ENCODE results near the gene DBH.

DBH gene

DNA sequence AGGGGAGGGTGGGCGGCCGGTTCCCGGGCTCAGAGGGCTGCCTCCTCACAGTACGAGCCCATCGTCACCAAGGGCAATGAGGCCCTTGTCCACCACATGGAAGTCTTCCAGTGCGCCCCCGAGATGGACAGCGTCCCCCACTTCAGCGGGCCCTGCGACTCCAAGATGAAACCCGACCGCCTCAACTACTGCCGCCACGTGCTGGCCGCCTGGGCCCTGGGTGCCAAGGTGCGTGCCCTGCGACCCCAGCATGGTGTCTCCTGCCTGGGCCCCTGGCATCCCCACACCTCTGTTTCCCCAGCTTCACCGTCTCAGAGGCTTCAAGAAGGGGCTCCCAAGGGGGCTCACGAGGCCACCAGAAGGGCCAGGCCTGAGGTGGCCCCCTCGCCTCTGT is 7.2 kb downstream of the DBH start:
- no peak for DNase-seq (ENCODE audit: low read depth in 2 of 2)

DNA sequence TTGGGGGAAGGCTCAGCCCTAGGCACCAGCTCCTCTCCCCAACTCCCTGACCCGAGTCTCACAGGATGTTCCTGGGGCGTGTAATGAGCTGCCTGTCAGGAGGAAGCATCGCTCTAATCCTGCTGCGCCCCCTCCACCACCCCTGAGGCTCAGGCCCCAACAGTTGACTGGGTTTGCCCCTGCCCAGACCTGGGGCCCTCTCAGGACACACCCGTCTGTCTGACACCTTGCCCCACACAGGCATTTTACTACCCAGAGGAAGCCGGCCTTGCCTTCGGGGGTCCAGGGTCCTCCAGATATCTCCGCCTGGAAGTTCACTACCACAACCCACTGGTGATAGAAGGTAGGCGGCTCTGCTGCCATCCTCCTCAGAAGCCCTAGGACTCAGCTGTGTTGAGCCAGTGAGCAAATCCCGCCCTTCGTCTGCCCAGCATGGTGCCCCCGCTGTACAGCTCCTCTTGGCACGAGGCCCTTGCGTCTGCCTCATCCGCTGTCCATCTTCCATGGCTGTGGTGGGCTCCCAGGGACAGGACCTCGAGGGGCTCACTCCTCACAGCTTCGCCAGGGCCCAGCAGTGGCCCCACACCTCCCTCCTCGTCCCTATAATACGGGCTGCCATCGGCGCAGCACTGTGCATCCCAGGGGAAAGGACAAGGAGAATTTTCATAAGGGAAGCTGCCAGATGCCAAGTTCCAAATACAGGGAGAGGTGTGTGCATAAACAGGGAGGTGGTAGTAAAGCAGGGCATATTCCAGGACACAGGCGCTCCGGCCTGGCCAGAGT is 8.0 kb downstream of the DBH start:
- no peak for DNase-seq (ENCODE audit: low read depth in 2 of 2)

DNA sequence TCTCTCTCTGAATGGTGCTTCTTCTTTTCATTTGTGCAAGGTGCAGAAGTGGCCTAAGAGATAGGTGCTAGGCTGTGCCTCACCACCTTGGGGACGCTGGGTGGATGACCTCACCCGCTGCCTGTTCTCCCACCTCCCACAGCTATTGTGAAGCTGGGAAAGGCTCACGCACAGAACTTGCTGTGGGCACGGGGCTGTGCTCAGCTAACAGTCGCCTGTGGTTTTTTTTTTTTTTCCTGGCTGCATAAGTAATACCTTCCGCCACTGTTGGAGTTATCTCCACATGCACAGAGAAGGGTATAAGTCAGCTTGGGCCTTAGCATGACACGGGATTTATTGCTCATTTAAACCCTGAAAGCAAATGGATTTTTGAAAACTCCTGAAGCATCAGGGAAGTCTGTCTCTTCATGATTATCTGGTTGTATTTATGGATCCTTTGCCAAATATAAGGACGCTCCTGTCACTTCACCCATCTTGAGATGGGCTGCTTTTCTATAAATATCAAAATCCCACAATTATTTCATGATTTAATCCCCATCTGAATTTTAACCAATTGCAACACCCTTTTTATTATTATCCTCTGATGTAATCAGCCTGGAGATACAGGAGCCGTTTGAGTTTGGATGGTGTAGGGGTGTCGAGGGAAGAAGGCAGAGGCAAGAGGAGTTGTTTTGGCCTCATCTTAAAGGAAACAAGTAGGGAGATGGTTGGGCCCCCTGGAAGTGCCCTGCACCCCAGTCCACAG is 9.0 kb downstream of the DBH start:
- DNase-seq (ENCODE audit: low read depth in 2 of 2): no peak

- DNase-seq (ENCODE audit: low read depth in 2 of 2): no peak
Measured at GRCh38 chr9:133647148-133647547, 11.0 kb downstream of the DBH start.

DNA sequence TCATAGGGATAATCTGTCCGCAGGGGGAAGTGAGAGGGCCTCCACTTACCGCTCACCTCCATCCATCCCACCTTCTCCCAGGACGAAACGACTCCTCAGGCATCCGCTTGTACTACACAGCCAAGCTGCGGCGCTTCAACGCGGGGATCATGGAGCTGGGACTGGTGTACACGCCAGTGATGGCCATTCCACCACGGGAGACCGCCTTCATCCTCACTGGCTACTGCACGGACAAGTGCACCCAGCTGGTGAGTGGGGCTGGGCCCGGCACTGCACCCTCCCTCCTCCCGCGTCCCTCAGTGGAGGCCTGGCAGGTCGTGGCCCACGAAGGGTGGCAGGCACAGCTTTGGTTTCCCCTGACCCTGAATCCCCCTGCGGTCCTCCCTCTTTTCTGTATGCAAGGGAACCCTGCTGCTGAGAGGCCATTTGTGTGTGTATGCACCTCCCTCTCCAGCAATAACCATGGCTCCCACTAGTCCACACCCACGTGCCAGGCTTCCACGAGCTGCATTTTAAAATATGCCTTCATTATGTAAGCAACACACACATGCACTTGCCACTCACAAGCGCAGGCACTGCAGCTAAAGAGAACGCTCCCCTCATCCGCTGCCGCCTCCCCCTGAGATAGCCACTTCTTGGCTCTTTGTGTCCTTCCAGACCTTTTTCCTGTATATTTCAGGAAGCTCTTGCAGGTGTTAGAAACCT is 11.8 kb downstream of the DBH start:
- no peak for DNase-seq (ENCODE audit: low read depth in 2 of 2)

- no peak for DNase-seq (ENCODE audit: low read depth in 2 of 2)
Measured at GRCh38 chr9:133649194-133649593, 13.0 kb downstream of the DBH start.

DNA sequence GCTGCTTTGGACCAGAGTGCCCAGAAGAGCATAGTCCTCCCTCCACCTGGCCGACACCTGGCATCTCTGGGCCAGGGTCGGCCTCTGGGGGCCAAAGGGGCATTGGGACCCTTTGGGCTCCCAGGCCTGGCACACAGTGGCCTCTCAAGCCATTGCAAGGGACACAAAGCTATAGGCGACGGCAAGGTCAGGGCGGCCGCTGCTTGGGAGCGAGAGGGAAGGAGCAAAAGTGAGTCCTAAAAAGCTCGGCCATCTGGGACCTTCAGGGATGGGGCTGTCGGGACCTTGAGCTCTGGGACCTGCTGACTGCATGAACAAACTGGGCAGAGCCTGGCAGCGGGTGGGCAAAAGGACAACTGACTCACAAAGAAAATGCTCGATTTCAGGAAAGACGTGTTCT is 13.9 kb downstream of the DBH start:
- DNase-seq (ENCODE audit: low read depth in 2 of 2): no peak

DNA sequence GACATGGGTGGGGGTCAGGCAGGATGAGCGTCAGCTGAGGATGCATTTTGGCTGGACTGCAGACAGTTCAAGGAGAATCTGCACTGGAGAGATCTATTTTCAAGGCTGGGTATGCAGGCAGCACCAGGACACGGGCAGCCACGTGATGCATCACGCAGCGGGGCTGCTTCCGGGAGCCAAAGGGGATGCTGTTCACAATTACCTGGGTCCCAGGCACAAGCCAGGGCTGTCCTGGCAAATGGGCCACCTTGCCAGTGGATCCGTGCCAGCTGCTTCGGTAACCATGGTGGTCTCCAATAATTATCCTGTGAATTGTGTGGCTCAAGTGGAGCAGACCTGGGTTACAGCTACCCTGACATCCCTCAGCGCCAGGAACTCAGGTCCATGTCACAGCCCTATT is 17.5 kb downstream of the DBH start:
- no peak for DNase-seq (ENCODE audit: low read depth in 2 of 2)

DNA sequence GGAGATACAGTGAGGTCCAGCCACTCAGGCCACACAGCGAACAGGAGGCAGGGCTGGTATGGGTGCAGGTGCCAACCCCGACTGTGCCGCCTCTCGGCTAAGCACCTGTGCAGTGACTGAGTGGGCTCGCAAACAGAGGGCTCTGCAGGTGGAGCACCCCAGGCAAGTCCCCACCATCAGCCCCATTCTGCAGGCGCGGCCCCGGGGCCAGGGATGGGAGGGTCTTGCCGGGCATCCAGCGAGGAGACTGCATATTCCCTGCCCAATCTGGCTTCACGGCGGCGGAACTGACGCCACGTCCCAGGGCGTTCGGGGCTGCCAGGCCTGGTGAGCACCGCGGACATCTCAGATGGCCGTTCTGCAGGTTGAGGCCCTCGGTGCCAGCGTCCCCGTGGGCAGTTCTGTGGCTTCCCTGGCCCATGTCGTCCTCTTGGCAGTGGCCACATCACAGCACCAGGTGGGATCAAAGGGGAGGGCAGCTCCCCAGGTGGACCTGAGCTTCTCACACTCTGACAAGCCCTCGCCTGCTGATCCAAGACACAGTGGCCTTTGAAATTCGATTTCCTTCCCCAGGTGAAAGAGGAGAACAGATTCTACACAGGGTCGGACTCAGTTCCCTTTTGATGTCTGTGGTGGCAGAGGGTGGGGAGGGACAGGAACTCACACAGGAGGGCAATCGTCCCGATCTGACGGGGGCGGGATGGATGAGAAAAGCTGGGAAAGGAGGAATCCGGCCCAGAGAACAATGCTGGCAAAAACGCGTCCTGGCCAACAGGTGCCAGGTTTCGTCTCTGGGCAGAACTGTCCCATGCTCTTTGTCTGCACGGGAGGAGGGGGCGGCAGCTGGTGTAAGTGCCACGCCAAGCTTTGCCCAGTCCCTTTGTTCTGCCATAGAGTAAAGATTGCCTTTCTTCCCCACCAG is 18.8 kb downstream of the DBH start:
- DNase-seq (ENCODE audit: low read depth in 2 of 2): no peak

- no peak for DNase-seq (ENCODE audit: low read depth in 2 of 2)
Measured at GRCh38 chr9:133655701-133656100, 19.5 kb downstream of the DBH start.

- DNase-seq (ENCODE audit: low read depth in 2 of 2): peak in 1 of 2 donors; percentile 1
Measured at GRCh38 chr9:133656211-133657119, 20.3 kb downstream of the DBH start.

DNA sequence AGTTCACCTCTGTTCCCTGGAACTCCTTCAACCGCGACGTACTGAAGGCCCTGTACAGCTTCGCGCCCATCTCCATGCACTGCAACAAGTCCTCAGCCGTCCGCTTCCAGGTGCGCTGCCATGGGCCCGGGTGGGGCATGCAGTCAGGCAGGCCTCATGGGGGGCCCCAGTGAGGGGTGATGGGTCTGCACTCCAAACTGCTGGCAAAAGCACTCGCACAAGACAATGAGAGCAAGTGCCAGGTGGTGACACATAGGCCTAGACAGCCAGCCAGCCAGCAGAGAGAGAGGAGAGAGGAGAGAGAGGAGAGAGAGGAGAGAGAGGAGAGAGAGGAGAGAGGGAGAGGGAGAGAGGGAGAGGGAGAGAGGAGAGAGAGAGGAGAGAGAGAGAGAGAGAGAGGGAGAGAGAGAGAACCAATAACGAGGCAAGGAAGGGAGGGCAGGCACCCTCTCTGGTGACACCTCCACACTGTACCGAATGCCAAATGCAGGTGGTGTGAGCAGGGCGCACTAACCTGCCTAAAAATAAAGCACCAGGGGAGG is 21.0 kb downstream of the DBH start:
- DNase-seq (ENCODE audit: low read depth in 2 of 2): no peak

- no peak for DNase-seq (ENCODE audit: low read depth in 2 of 2)
Measured at GRCh38 chr9:133658442-133659431, 22.6 kb downstream of the DBH start.

- no peak for DNase-seq (ENCODE audit: low read depth in 2 of 2)
Measured at GRCh38 chr9:133659516-133659915, 23.4 kb downstream of the DBH start.

GRCh38 chr9:133661846-133662540 is 25.8 kb downstream of the DBH start:
- DNase-seq (ENCODE audit: low read depth in 2 of 2): no peak

DNA sequence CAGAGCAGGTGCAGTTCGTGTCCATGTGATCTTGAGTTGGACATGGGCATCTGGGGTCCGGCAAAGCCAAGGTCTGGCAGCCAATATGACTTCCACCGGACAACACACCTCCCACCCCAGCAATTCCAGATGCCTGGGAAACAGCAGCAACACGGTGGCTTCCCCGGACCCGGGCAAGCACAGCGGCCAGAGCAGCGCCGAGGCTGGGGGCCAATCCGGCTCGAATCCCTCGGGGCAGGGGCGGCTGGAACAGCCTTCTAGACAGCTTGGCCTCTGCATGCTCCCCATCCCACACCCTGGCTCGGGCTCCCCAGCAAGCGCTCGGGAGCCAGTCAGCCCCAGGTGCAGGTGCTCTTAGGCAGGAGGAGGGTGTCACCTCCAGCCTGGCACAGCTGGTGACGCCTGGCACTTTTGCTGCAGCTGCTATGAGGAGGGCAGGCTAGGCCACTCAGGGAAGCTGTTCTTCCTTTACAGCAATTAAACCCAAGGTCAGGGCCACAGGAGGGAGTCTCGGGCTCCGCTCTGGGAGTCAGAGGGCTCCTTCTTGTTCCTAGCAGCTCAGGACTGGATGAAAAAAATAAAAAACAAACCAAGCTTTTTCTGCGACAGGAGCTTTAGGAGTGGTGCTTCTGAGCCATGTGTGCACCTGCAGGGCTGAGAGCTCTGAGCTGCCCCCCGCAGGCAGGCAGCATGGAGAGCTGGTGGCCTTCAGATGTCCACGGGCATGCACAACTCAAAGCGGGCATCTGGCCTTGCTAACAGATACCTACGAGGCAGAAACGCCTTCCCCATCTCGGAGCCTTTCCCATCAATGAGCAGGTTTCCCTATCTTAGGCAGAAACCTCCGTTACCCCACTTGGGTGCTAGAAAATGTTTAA is 28.2 kb downstream of the DBH start:
- DNase-seq (ENCODE audit: low read depth in 2 of 2): no peak

DNA sequence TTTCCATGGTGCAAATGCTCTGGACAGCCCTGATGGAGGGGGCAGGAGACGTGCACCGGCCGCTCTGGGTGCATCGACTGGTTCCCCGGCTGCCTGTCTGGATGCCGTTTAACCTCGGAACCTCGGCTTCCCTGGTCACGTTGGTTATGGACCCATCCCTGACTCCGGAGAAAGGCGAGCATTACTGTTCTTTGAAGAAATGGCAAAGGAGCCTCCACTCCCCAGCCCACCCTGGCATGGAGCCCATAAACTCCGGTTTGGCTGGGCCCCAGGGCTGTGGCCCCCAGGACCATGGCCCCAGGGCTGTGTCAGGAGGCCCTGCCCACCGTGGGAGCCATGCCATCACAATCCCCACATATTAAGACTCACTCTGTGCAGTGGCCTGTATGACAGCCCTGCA is 28.9 kb downstream of the DBH start:
- DNase-seq (ENCODE audit: low read depth in 2 of 2): no peak

Measured in stimulated activated CD8-positive, alpha-beta memory T cell treated with anti-CD3 and anti-CD28 coated beads, Interleukin-2, amount 100 ng/mL, for 1 hour (primary cell).